HG03457 (cell line): ENCODE results near the gene HSD17B1.

ENCODE experiments used
- ATAC-seq: cut with Tn5 transposase; IDR thresholded peaks from one replicate; pipeline ENCODE4 v1.9.1; 2021; ENCODE audit warnings: moderate number of reproducible peaks; ENCODE audit not compliant: unreplicated experiment

The HSD17B1 gene

DNA sequence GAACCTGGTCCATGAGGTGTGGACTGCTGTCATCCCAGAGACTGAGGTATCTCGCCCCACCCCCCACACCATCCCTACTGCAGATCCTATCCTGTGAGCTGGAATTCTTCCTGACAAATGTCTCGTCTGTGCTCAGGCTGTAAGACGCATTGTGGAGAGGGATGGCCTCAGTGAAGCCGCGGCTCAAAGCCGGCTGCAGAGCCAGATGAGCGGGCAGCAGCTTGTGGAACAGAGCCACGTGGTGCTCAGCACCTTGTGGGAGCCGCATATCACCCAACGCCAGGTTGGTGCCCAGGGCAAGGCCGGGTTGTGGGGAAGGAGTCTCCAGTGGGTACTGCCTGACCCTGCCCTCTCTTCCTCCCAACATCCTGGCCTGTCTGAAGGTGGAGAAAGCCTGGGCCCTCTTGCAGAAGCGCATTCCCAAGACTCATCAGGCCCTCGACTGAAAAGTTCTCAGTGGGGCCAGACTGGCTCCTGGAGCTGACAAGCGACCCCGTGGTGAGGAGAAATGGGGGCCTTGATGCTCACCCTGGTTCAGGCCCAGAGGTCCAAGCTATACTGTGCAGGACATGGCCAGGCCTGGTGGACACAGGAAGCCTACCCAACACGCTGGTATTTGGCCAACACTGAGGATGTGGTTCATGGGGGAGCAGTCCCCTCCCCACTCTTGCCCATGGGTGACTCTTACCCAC lies 12.9 kb downstream of the HSD17B1 start:
- ATAC-seq = no peak

DNA sequence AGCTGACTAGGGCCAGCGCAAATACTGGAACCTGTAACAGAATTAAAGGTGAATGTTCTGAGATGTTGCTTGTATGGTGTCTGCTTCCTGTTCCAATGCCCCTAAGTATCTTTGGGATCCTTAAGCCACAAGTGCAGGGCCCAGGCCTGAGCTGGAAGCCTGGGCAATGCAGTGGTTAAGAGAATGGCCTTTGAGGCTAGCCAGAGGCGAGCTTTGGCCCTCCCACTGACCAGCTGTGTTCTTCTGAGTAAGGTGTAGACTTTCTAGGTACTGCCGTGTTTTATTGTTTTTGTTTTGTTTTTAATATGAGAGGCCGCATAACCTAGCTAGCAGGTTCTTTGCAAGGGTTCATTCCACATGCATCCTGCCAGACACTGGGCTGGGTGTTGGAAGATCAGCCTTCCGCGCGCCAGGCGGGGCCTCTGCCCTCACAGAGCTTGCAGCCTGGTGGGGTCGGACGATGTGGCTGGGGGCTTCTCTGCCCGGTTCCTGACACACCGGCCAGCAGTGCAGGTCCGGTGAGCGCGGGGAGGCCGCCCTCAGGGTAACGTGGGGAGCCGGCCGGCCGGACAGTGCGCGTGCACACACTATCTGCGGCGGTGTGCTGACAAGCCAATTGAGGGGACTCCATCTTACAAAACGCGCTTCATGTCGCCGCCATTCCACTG lies 13.6 kb downstream of the HSD17B1 start:
- ATAC-seq = no peak

DNA sequence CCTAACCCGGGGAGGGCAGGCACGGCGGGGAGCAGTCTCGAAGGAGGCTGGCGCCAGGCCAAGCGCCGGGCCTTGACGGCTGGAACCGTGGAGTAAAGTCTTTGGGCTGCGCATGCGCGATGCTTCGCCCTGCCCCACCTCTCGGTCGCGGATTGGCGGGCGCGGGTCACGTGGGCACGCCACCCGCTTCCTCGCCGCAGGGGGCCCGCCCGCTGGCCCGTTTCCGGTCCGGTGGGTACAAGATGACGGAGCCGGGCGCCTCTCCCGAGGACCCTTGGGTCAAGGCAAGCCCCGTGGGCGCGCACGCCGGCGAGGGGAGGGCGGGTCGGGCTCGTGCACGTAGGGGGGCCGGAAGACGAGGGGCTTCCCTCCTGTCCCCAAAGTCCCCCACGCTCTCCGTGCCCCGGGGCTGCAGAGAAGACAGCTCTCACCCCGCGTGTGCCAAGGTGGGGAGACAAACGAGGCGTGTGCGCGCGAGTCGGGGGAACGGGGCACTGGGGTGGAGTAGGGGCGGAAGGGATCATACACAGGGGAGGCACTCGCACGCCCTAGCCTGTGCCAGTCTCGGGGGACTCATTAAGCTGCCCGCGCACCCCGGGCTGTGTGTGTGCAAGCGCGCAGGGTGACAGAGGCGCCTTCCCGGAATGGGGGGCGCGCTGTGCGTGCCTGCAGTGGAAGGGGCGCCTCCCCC lies 14.3 kb downstream of the HSD17B1 start, which contains the start of gene MLX:
MLX (plus strand) TSS at position 218 of the 691 bp plus-strand sequence; CDS start at position 243, 25 bp downstream.
- ATAC-seq = no peak

DNA sequence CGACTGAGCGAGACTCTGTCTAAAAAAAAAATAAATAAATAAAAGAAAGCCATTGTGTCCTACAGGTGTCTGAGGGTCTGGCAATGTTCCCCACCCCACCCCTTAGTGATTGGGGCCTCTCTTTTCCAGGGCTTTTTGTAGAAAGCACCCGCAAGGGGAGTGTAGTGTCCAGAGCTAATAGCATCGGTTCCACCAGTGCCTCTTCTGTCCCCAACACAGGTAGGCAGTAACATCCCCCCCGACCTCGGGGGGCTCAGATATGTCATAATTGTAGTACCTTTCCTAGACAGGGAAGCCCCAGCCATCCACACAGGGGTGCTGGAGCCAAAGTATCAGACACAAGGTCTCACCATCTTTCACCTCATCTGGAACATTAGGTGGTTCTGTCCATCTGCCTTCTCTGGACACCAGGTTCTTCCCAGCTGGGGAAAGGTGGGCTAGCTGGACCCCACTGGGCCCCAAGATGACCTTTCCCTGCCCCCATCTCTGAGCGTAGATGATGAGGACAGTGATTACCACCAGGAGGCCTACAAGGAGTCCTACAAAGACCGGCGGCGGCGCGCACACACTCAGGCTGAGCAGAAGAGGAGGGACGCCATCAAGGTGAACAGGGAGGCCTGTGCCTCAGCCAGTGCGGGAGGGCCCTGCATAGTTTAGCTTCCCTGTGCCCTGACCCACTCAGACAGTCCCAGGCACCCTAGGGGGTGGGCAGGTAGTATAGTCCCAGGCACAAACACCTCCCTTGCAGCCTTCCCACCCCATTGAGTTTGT lies 15.8 kb downstream of the HSD17B1 start:
- no peak for ATAC-seq

DNA sequence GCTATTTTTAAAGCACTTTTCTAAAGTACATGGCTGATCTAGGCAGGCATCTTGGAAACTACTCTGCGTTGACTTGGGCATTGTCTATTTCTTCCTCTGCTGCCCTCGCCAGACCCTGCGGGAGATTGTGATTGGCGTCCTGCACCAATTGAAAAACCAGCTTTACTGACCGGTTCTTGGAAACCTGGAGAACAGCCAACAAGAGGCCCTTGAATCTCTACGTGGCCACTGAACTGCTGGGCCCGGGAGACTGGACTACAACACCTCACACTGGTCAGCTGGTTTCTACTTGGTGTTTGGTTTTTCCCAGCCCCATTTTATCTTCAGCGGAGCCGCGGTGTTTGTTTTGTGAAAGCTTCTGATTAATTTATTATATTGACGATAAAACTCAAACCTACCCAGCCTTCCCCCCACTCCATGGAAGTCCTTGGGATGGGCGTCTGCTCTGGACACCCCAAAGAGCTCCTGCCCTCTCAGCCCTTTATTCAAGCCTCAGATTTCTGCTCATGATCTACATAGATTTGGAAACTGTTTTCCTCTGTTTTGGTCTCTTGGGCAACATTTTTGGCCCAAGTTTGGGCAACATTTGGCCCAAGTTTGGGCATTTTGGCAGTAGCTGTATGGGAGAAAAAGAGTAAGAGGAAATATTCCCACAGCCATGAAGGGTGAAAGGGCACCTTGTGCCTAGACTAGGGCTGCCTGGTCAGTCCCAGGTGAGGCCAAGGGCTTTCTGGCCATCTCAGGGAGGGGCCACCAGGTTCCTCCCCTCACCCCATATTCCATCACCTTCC lies 18.9 kb downstream of the HSD17B1 start:
- ATAC-seq = no peak

DNA sequence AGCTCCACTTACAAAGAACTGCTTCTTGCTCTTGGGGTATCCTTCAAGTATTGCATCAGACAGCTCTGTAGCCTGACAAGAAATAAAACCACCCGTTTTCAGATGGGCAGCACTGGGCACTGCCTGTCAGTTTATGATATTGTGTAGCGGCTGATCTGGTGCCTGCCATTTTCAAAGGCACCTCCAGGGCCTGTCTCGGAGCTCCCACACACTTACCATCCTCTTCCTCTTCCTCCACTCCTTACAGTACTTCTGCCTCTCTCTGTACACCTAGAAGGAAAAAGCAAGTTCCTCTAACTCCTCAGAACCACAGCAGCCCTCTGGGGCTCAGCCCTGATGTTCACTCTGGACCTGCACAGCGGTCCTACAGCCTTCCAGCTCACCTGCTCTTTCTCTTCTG lies 20.4 kb downstream of the HSD17B1 start:
- no peak for ATAC-seq

DNA sequence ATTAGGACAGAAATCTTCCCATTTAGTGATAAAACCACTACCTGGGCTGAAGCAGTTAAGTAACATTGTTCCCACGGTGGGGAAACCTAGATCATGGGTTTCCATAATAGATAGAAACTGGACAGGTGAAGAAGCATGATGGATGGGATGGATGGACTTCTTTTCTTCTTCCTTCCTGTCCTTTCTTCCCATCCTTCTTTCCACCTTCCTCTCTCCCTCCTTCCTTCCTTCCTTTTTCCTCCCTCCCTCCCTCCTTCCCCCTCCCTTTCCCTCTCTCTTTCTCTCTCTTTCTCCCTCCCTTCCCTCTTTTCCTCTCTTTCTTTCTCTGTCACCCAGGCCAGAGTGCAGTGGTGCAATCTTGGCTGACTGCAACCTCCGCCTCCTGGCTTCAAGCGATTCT lies 21.7 kb downstream of the HSD17B1 start:
- no peak for ATAC-seq

DNA sequence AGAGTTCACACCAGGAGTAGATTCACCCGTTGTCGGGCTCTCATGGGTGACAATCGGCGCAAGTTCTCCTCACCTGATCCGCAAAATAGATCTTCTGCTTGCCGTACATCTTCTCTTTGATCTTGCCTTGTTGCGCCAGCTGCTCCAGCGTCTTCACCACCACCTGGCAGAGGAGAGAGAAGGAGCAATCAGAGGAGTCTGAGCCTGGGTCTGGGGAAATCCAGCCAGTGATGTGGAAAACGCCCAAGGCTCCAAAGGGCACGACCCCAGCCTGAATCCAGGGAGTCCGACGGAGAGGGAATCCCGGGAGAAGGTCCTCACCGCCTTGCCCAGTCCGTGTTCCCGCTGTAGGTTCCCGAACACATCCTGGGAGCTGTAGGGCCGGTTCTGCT lies 24.4 kb downstream of the HSD17B1 start:
- peak; percentile 3 for ATAC-seq

DNA sequence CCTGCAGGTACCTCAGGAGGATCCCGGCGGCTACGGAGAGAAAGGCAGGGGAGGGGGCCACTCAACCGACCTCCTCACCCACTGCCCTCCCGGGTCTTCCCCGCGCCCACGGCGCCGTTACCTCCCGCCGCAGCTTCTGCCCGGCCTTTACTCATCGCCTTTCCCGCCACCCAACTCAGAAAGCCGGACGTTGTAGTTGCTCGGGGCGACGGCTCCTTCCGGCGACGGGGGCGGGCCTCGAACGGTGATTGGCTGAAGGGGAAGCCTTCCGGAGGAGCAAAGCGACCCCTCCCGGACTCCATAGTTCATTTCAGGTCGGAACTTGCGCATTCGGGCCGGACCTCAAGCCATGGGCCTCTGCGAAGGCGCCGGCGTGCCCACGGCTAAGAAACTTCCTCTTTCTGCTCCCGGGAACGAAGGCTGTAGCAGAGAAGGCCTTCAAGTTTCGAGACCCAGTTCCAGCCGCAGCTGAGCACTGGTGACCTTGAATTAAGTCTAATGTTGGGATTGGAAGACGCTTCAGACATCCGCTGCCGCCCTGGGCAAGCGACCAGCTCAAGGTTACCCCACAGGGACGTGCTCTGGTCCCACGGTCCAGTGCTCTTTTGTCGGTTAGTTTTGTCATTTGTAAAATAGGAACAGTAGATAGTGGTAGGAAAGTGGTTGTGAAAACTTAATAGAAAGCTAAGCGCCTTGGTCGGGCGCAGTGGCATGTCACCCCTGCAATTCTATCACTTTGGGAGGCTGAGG lies 25.0 kb downstream of the HSD17B1 start, which contains the start of gene PSMC3IP:
PSMC3IP (minus strand) TSS at position 198 of the 750 bp plus-strand sequence; CDS start at position 155, 43 bp downstream.
- peak; percentile 46 for ATAC-seq

DNA sequence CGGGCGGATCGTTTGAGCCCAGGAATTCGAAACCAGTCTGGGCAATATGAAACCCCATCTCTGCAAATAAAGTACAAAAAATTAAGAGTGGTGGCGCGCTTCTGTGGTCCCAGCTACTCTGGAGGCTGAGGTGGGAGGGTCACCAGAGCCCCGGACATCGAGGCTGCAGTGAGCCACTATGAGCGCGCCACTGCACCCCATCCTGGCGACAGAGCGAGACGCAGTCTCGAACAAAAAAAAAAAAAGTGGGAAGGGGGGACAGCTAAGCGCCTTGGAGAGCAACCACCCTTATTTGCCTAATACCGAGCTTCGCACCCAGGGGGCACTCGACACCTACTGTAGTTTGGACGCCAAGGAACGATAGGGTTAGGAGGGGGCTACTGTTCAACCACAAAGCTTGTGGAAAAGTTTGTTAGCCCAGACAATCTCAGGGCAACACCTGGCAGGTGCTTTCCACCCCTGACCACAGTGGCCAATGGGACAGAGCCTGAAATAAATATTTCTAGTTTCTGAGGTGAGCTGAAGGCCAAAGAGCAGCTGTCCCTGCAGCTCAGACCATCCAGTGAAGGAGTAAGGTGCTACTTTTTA lies 25.7 kb downstream of the HSD17B1 start:
- ATAC-seq = peak; percentile 44

DNA sequence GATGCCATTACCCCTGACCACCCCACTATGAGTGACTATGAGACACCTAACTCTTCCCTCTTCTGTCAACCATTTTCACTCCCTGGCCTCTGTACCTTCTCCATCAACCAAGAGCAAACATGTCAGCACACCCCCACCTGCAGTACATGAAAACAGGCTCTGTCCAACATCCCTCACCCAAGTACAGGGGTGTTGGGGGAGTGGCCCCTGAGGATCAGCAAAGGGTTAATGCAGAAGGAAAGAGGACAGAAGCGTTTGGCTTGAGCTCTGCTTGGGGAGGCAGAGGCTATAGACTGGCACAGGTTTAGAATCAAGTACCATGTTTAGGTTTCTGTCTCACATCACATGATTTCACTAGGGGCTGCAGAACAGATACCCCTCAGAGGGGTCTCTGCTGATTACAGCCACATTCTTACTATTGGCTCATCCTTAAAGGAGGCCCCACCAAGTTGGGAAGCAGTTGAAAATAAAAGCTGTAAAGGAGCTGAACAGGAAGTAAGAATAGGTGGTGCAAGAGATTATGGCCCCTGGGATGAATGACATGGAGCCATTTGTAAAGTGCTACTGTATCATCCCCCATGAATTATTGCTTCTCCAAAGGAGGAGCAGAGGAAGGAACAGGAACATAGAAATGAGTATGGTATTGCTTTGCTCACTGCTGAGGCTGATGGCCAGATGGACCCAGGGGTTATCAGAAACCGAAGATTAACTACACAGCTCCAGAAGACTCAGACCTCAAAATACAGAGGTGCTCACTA lies 27.2 kb downstream of the HSD17B1 start:
- ATAC-seq = no peak

DNA sequence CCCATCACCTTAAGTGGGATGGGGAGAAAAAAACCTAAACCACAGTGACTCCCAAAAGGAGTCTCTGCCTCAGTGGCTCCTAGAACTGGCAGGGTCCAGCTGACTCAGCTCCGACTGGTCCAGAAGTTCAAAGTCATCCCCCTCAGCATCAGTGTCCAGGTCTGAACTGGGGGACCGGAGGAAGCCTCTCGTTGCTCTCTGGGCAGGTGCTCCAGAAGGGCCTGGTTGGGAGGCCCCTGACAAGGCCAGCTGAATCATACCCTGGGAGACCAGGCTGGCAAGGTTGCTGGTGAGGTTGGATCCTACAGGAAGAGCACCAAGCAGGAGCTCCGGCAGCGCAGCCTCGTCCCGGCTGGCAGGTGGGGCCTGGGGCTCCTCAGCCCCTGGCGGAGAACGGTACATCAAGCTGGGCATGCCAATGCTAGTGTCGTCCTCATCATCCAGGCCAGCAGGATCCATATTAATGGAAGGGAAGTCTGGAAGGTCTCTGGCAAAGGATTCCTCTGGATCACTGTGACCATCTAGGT lies 29.1 kb downstream of the HSD17B1 start:
- ATAC-seq = no peak

DNA sequence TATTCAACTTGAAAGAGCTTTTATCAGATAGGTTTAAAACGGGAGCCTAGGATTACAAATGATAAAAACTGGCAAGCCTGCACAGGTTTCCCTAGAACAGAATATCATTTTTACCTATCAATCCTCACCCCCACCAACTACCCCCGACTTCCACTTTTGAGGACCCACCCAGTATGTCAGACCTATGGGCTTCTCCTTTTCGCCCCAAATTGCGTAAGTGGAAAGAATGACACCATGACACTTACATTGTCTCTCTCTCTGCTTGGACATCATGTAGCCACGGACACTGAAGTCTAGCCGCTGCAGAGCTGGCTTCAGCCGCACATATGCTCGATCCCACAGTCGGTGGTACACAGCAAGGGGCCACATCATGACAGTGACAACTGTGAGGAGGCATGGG lies 32.2 kb downstream of the HSD17B1 start:
- no peak for ATAC-seq

DNA sequence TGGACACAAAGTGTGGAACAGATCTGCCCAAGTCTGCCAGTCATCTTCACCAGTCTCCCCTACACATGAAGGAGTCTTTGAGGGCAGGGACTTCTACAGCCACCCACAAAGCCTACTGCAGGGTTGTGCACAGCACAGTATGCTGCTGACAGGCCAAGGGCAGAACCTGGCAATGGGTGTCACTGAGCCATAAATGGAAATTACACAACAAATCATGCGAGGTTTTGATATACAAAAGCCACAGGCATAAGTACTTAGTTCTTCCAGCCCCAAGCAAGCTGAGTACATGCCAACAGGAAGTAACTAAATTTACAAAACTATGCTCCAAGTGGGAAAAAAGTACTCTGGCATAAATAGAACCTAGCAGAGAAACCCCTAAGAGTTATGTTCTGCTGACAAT lies 32.6 kb downstream of the HSD17B1 start:
- ATAC-seq = no peak

DNA sequence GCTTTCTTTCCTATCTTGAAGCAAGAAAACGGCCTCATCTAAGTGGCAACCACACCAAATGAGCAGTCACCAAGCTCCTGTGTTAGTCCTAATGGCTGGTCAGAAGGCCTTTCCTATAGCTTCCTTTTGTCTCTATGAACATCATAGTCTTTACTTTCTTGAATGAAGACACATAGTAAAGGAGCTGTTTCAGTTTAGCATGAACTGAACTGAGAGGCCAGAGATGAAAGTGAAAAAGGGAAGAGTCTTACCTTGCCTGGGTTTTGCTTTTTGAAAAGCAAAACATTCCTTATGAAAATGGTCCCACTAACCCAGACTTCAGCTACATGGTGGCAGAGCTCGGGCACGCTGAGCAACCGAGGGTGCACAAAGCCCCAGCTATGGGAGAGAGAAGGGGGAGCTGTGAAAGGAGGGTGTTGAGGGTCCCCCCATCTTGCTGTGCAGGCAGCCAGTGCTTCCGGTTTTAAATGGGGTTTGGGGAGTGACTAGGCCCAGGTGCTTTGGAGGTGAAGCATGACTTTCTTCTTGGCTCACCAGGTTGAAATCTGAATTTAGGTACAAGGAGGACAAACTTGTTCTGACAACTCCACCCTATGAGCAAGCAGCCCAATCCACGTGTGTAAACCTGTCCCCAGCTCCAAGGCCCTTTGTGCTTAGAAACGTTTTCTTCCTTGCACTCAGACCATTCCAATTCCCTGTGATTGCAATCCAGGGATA lies 33.9 kb downstream of the HSD17B1 start:
- ATAC-seq = no peak

DNA sequence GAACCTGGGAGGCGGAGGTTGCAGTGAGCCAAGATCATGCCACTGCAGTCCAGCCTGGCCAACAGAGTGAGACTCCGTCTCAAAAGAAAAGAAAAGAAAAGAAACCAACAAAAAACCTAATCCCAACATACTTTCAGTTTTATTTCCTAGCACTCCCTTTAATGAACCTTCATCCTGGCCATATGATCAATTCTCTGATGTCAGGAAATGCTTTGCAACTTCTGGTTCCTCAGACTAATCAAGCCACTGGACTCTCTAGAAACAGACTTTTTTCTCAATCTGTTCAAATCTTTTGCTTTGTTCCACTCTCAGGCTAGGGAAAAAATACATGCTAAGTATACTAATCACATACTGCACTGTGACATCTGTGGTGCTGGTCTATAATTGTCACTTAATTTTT lies 38.2 kb downstream of the HSD17B1 start:
- no peak for ATAC-seq

DNA sequence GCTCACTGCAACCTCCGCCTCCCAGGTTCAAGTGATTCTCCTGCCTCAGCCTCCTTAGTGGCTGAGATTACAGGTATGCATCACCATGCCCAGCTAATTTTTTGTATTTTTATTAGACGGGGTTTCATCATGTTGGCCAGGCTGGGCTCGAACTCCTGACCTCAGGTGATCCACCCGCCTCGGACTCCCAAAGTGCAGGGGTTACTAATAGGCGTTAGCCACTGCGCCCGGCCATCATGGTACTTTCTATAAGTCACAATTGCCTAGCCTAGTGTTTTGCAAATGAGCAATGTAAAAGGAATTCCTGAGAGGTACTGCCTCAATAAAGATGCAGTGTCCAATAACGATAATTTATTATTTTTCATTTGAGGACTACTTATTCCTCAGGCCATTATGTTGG lies 38.7 kb downstream of the HSD17B1 start:
- ATAC-seq = no peak

DNA sequence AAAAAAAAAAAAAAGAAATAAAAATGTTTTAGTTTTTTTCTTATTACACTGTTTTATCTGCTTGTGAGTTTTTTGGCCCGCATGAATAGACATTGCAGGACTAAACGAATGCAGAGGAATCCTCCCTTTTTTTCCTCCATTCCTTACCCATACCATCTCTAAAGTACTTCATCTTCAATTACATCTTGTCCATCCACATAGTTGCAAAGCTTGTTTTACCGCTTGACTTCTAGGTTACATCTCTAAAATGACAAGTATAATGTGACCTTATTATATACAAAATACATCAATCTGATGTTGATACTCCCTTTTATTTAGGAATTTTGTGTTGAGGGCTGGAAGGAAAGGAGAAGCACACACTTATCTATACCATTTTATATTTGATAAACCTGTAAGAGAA lies 43.7 kb downstream of the HSD17B1 start:
- ATAC-seq = no peak
